ENCODE results near the gene KYNU. TPM values are rescaled to one million over a fixed set of nuclear protein-coding genes. Genes with fewer than 3 reads are reported as not detected.
A peak's percentile ranks its signal among the peaks of the same experiment; 100 is the strongest.

Gene KYNU
- total and polyA plus RNA-seq, 10 of the 15 experiments (the other 5 are each of a cell fraction or from before 2014, with no cell fraction given) = 31.3 to 101 (median 38.3) TPM

DNA sequence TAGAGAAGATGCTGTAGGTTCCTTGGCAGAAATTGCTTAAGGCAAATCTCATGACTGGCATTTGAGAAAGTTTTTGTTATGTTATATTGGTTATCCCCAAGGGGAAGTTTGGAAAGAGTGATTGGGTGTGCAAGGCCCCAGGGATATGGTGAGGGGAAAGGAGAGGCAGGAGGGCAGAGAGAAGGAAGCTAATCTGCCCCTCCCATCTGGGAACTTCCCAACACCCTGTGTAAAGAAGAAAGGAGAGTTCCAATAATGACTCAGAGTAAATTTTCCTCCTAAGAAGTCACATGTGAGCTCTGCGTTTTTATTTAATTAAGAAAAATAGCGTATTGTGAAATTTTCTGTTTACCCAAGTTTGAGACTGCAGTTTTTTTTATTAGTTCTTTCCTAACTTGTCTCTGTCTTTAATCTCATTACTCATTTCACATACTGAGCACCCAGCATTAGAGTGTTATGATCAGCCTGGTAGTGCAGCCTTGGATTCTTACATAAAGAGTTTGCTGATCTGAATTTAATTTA lies 3.1 kb upstream of the KYNU start (continued):
- TF ChIP-seq HDGF (IDR thresholded peaks at IDR 0.05) (0 out of 2 replicates have a peak, but pooled peaks have one; percentile 11), SRF (IDR thresholded peaks at IDR 0.05; ENCODE audit: low read depth in 2 of 2, low read length in 2 of 2) (no peak), TCF12 (IDR thresholded peaks at IDR 0.05; ENCODE audit: low read depth, low read length) (peak; percentile 29; the same call in 1 of the 2 replicates), SMAD5 (IDR thresholded peaks at IDR 0.05; ENCODE audit: low read depth) (no peak), IKZF1 (conservative IDR thresholded peaks at IDR 0.05) (peak; percentile 78), IKZF2 (IDR thresholded peaks at IDR 0.05) (peak; percentile 74 to 78), ZZZ3 (IDR thresholded peaks at IDR 0.05; ENCODE audit: control insufficient read depth, insufficient read length, low read depth) (no peak), RCOR1 (conservative IDR thresholded peaks at IDR 0.05; ENCODE audit: low read depth, low read length) (no peak), CREB1 (IDR thresholded peaks at IDR 0.05; ENCODE audit: low read depth) (no peak), NBN (IDR thresholded peaks at IDR 0.05) (no peak; the same call in 1 of the 2 replicates), BHLHE40 (IDR thresholded peaks at IDR 0.05; ENCODE audit: borderline replicate concordance in 1 of 2, low read depth in 2 of 2, low read length in 1 of 2) (peak; percentile 18 to 34; a peak in 2 of 4 replicates), RAD51 (IDR thresholded peaks at IDR 0.05) (peak; percentile 45; the same call in 1 of the 2 replicates), YY1 (IDR thresholded peaks at IDR 0.05; ENCODE audit: low read depth, low read length) (no peak), NR2C2 (IDR thresholded peaks at IDR 0.05; ENCODE audit: borderline replicate concordance, control insufficient read depth, insufficient read length, low read depth) (no peak), JUNB (IDR thresholded peaks at IDR 0.05) (peak; percentile 43; the same call in 1 of the 2 replicates)
- TF ChIP-seq, protein P1, sequence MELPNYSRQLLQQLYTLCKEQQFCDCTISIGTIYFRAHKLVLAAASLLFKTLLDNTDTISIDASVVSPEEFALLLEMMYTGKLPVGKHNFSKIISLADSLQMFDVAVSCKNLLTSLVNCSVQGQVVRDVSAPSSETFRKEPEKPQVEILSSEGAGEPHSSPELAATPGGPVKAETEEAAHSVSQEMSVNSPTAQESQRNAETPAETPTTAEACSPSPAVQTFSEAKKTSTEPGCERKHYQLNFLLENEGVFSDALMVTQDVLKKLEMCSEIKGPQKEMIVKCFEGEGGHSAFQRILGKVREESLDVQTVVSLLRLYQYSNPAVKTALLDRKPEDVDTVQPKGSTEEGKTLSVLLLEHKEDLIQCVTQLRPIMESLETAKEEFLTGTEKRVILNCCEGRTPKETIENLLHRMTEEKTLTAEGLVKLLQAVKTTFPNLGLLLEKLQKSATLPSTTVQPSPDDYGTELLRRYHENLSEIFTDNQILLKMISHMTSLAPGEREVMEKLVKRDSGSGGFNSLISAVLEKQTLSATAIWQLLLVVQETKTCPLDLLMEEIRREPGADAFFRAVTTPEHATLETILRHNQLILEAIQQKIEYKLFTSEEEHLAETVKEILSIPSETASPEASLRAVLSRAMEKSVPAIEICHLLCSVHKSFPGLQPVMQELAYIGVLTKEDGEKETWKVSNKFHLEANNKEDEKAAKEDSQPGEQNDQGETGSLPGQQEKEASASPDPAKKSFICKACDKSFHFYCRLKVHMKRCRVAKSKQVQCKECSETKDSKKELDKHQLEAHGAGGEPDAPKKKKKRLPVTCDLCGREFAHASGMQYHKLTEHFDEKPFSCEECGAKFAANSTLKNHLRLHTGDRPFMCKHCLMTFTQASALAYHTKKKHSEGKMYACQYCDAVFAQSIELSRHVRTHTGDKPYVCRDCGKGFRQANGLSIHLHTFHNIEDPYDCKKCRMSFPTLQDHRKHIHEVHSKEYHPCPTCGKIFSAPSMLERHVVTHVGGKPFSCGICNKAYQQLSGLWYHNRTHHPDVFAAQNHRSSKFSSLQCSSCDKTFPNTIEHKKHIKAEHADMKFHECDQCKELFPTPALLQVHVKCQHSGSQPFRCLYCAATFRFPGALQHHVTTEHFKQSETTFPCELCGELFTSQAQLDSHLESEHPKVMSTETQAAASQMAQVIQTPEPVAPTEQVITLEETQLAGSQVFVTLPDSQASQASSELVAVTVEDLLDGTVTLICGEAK (IDR thresholded peaks at IDR 0.05; ENCODE audit: borderline replicate concordance) = no peak
- TF ChIP-seq, protein P2, sequence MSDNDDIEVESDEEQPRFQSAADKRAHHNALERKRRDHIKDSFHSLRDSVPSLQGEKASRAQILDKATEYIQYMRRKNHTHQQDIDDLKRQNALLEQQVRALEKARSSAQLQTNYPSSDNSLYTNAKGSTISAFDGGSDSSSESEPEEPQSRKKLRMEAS (IDR thresholded peaks at IDR 0.05; ENCODE audit: low read depth, low read length) = no peak
